Kidney epithelial cell (primary cell): ENCODE results near the gene GALNT4. TPM values are rescaled to one million over a fixed set of nuclear protein-coding genes. Genes with fewer than 3 reads are reported as not detected.

Experiments used
- DNase-seq: peaks from one replicate; pipeline ENCODE4 v3.0.0-alpha.2; 2010; ENCODE audit warnings: low read depth
- H3K27me3 ChIP-seq: 2 replicates; pipeline ENCODE4 v1.6.0; 2011; ENCODE audit warnings: low read length; ENCODE audit not compliant: control insufficient read depth, insufficient read depth
- H3K36me3 ChIP-seq: 2 replicates; pipeline ENCODE4 v1.5.1; 2011; ENCODE audit warnings: low read length; ENCODE audit not compliant: control insufficient read depth, insufficient read depth
- H3K4me3 ChIP-seq: 2 replicates; pipeline ENCODE4 v1.5.1; 2011; ENCODE audit warnings: low read depth, mild to moderate bottlenecking, control low read depth, low read length
- CTCF ChIP-seq: IDR thresholded peaks from 2 replicates; pipeline ENCODE4 v1.5.1; 2011; ENCODE audit warnings: mild to moderate bottlenecking, moderate library complexity, low read length, control low read depth, inconsistent platforms; ENCODE audit not compliant: insufficient read depth, poor library complexity, severe bottlenecking
- total RNA-seq: library from RNA; depleted of rRNA; stranded (reverse); fragments of >200 nt; gene quantifications from 2 replicates; pipeline ENCODE4 v1.2.3, GENCODE V29; 2015

GALNT4 gene
- total RNA-seq, 1 donor from 2014 or later = 4.1 TPM

- Histone ChIP-seq H3K36me3 (no peaks in the 10 kb centered on the region), H3K4me3 (no peak overlapping the region), H3K27me3 (no peaks in the 10 kb centered on the region)
- DNase-seq = no peak
- TF ChIP-seq CTCF = no peak
These were observed 3.8 kb upstream of the GALNT4 start for GRCh38 chr12:89528434-89528833.

- Histone ChIP-seq H3K27me3 (no peaks in the 10 kb centered on the region), H3K36me3 (no peaks in the 10 kb centered on the region), H3K4me3 (peak within 1 kb of the TSS; percentile 97)
- peak; percentile 56 for DNase-seq
- no peak for TF ChIP-seq CTCF
These were observed 1.5 kb upstream of the GALNT4 start, which contains the start of gene POC1B for GRCh38 chr12:89525824-89526770. Gene POC1B (minus strand): TSS chr12:89526047. CDS start chr12:89525895, 152 bp downstream.

- H3K27me3 ChIP-seq = no peaks in the 10 kb centered on the region
- TF ChIP-seq CTCF = no peak
- peak overlapping the region; percentile 97 for H3K4me3 ChIP-seq
- no peak for DNase-seq
- H3K36me3 ChIP-seq = no peaks in the 10 kb centered on the region
These were observed 768 bp upstream of the GALNT4 start for GRCh38 chr12:89525305-89525823.

GRCh38 chr12:89523843-89524540 is 604 bp downstream of the GALNT4 start:
- Histone ChIP-seq H3K4me3 (peak overlapping the region; percentile 97), H3K27me3 (no peaks in the 10 kb centered on the region), H3K36me3 (no peaks in the 10 kb centered on the region)
- no peak for TF ChIP-seq CTCF
- DNase-seq = no peak

- no peak for DNase-seq
- no peaks in the 10 kb centered on the region for H3K27me3 ChIP-seq
- no peaks in the 10 kb centered on the region for H3K36me3 ChIP-seq
- no peak for TF ChIP-seq CTCF
- H3K4me3 ChIP-seq = no peak overlapping the region
These were observed 1.2 kb downstream of the GALNT4 start for GRCh38 chr12:89523393-89523792.
